HL-60 (cell line): ENCODE results near the gene CLEC11A.
"Not testable (repeated sequence)": the region's sequence is repeated elsewhere in the genome, so short reads cannot be mapped to it uniquely, and the experiment has no call there.

Experiments used
- CTCF ChIP-seq: IDR thresholded peaks from one replicate; pipeline ENCODE4 v1.5.1; 2011; ENCODE audit warnings: low read length, control low read depth, inconsistent platforms; ENCODE audit not compliant: insufficient read depth
- GABPA ChIP-seq: IDR thresholded peaks from 2 replicates; pipeline ENCODE4 v1.6.1; 2012; ENCODE audit warnings: low read depth
- POLR2AphosphoS5 ChIP-seq: IDR thresholded peaks from 2 replicates; pipeline ENCODE4 v1.6.1; 2012; ENCODE audit warnings: low read depth
- TF ChIP-seq, protein P1 (sequence below): IDR thresholded peaks from 2 replicates; pipeline ENCODE4 v1.6.1; 2012; ENCODE audit warnings: low read depth; ENCODE audit not compliant: insufficient replicate concordance

DNA sequence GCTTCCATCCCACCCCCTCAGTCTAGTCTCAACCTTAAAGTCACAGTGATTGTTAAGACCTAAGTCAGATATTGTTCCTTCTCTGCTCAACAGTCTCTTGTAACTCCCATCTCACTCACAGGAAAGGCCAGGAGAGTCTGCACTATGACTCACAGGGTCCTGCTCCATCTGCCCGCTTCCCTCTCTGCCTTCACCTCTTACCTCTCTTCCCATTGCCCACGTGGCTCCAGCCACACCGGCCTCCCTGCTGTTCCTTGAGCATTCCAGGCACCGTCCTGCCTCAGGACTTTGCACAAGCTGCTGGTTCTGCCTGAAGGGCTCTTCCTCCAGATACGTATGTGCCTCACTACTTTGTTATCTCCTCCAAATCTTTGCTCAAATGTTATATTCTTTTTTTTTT lies 44.1 kb downstream of the CLEC11A start:
- TF ChIP-seq CTCF, POLR2AphosphoS5, GABPA: not testable (repeated sequence)
- TF ChIP-seq, protein P1, sequence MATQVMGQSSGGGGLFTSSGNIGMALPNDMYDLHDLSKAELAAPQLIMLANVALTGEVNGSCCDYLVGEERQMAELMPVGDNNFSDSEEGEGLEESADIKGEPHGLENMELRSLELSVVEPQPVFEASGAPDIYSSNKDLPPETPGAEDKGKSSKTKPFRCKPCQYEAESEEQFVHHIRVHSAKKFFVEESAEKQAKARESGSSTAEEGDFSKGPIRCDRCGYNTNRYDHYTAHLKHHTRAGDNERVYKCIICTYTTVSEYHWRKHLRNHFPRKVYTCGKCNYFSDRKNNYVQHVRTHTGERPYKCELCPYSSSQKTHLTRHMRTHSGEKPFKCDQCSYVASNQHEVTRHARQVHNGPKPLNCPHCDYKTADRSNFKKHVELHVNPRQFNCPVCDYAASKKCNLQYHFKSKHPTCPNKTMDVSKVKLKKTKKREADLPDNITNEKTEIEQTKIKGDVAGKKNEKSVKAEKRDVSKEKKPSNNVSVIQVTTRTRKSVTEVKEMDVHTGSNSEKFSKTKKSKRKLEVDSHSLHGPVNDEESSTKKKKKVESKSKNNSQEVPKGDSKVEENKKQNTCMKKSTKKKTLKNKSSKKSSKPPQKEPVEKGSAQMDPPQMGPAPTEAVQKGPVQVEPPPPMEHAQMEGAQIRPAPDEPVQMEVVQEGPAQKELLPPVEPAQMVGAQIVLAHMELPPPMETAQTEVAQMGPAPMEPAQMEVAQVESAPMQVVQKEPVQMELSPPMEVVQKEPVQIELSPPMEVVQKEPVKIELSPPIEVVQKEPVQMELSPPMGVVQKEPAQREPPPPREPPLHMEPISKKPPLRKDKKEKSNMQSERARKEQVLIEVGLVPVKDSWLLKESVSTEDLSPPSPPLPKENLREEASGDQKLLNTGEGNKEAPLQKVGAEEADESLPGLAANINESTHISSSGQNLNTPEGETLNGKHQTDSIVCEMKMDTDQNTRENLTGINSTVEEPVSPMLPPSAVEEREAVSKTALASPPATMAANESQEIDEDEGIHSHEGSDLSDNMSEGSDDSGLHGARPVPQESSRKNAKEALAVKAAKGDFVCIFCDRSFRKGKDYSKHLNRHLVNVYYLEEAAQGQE, result not testable (repeated sequence)
